Measurements from ENCODE around the gene PROM1.

The PROM1 gene

GRCh38 chr4:15936495-15936894 lies 147.3 kb downstream of the PROM1 start:
- DNase-seq = no peak

- no peak for DNase-seq
Measured at GRCh38 chr4:15935504-15936402, 148.1 kb downstream of the PROM1 start.

- DNase-seq = no peak
Measured at GRCh38 chr4:15934259-15934658, 149.6 kb downstream of the PROM1 start.

- DNase-seq = peak; percentile 22
Measured at GRCh38 chr4:15931451-15932210, 152.2 kb downstream of the PROM1 start.

GRCh38 chr4:15930314-15930713 lies 153.5 kb downstream of the PROM1 start:
- no peak for DNase-seq

DNA sequence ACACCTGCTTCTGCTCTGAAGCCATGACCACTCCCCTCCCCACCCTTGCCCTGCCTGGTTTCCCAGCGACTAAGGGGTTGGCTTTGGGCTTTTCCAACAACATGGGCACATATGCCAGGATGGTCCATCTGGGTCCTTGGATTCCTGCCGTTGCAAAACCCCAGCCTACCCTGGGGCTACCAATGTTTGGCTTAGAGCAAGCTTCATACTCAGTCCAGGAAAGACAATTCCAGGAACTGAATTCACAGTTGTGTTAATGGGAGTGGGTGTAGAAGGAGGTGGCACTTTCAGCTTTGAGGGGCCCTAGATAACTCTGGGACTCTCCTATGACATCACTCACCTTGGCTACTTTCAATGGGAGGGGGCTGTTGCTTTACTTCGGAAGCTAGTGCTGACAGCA lies 154.3 kb downstream of the PROM1 start:
- no peak for DNase-seq

GRCh38 chr4:15928883-15929282 lies 154.9 kb downstream of the PROM1 start:
- DNase-seq = no peak

GRCh38 chr4:15926486-15926885 lies 157.3 kb downstream of the PROM1 start:
- no peak for DNase-seq

DNA sequence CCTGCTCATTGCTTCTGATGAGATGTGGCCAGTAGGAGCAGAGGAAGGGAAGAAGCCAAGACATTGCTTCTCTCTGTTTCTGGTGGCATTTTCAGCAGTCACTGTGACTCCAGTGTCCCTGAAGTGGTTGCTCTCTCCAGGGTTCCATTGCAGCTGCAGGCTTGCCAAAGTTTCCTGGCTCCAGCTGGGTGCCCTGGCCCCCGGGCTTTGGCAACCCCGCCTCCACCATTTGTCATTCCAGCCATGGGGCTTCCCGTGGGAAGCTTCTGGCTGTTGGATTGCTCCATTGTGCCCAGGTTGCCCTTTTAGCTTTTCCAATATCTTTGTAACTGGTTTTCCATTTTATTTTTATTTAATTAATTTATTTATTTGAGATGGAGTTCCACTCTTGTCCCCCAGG lies 158.0 kb downstream of the PROM1 start:
- DNase-seq = no peak

DNA sequence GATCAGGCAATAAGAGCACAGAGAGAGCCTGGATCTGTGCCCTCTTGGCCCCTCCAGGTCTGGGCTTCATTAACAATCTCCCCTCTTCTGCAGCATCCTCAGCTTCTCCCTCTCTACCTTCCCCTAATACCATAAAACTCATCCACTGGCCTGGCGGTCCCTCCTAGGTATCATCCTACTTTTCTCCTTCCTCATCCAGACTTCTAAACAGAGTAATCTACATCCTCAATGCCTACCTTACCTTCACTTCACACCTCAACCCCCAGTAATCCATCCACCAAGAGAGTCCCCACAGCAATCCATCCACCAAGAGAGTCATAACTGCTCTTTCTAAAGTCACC lies 162.3 kb downstream of the PROM1 start:
- no peak for DNase-seq

GRCh38 chr4:15920723-15921591 lies 162.9 kb downstream of the PROM1 start:
- no peak for DNase-seq

DNA sequence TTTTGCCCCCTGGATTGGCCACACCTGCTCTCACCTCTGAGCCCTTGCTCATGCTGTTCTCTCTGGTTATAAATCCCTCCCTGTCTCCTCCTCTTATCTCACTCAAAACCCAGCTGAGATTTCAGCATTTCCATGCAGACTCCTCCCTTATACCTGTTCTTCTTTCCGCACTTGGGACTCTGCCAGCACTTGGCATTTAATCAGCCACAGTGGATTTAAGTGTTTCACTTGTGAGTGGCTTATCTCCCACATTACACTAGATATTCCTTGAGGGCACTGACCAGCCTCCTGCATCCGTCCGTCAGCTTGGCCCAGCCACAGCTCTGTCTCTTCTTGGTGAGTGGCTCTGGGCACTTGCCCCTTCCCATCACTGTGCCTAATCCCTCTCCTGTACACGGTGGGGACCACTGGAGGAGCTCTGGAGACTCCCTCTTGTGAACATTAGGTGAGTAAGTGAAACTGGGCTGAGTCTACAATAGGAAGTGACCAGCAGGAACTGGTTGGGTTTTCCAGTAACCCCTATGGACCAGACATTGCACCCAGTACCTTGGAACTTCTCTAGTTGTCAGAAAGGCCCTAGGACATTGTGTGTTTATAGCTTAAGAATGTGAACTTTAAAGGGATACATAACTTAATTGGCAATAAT lies 165.2 kb downstream of the PROM1 start:
- no peak for DNase-seq
